GM18858 (cell line): ENCODE measurements around the gene ADAD1.
A peak's percentile ranks its signal among the peaks of the same experiment; 100 is the strongest.

Experiments
- ATAC-seq: cut with Tn5 transposase; IDR thresholded peaks from one replicate; pipeline ENCODE4 v1.9.1; 2021; ENCODE audit not compliant: unreplicated experiment

The ADAD1 gene

GRCh38 chr4:122453384-122453995 lies 74.7 kb downstream of the ADAD1 start:
- no peak for ATAC-seq

GRCh38 chr4:122456231-122457116 lies 77.7 kb downstream of the ADAD1 start, which contains the start of gene IL2:
IL2 (minus strand) TSS chr4:122456725; CDS start chr4:122456440, 285 bp downstream.
- no peak for ATAC-seq

GRCh38 chr4:122458625-122459024 lies 79.8 kb downstream of the ADAD1 start:
- ATAC-seq = peak; percentile 89

GRCh38 chr4:122469457-122469856 lies 90.6 kb downstream of the ADAD1 start:
- no peak for ATAC-seq

- no peak for ATAC-seq
These were observed 96.4 kb downstream of the ADAD1 start for GRCh38 chr4:122475233-122475632.

GRCh38 chr4:122476126-122476525 lies 97.3 kb downstream of the ADAD1 start:
- no peak for ATAC-seq

GRCh38 chr4:122476745-122477144 lies 97.9 kb downstream of the ADAD1 start:
- no peak for ATAC-seq
